Duodenal mucosa (tissue), 2 donors: ENCODE measurements around the gene NCAPG2.

Experiments used
- H3K27ac ChIP-seq: one replicate; pipeline ENCODE4 v1.7.0; 2013; ENCODE audit warnings: low read depth, low read length
- H3K27me3 ChIP-seq, 2 donors: one replicate each; pipeline ENCODE4 v1.7.0; 2013; ENCODE audit warnings: low read length in 2 of 2, control low read depth in 1 of 2; ENCODE audit not compliant: insufficient read depth in 2 of 2, control insufficient read depth in 1 of 2
- H3K36me3 ChIP-seq, 2 donors: one replicate each; pipeline ENCODE4 v1.7.0; 2013; ENCODE audit warnings: low read length in 2 of 2, control low read depth in 1 of 2; ENCODE audit not compliant: insufficient read depth in 2 of 2, control insufficient read depth in 1 of 2
- H3K4me1 ChIP-seq, 2 donors: one replicate each; pipeline ENCODE4 v1.7.0; 2013; ENCODE audit warnings: low read length in 2 of 2, control low read depth in 1 of 2; ENCODE audit not compliant: insufficient read depth in 2 of 2, control insufficient read depth in 1 of 2
- H3K4me3 ChIP-seq, 2 donors: one replicate each; pipeline ENCODE4 v1.7.0; 2013; ENCODE audit warnings: low read length in 2 of 2, low read depth in 1 of 2
- H3K9ac ChIP-seq, 2 donors: one replicate each; pipeline ENCODE4 v1.7.0; 2013; ENCODE audit warnings: low read length in 2 of 2, low read depth in 1 of 2
- H3K9me3 ChIP-seq, 2 donors: one replicate each; pipeline ENCODE4 v1.7.0; 2013; ENCODE audit warnings: low read length in 2 of 2, control low read depth in 1 of 2; ENCODE audit not compliant: control insufficient read depth in 1 of 2

NCAPG2 gene

GRCh38 chr7:158745057-158745715 is 40.6 kb upstream of the NCAPG2 start:
- Histone ChIP-seq H3K4me1 (no peaks in the 10 kb centered on the region), H3K4me3 (no peak overlapping the region), H3K27ac (no peak overlapping the region), H3K9ac (no peak overlapping the region), H3K27me3 (no peaks in the 10 kb centered on the region), H3K9me3 (no peaks in the 10 kb centered on the region), H3K36me3 (peaks cover 42 to 69% of the 10 kb centered on the region in 2 donors)

- peaks cover 38 to 73% of the 10 kb centered on the region in 2 donors for H3K36me3 ChIP-seq
- no peaks in the 10 kb centered on the region for H3K9me3 ChIP-seq
- no peaks in the 10 kb centered on the region for H3K27me3 ChIP-seq
- H3K4me3 ChIP-seq: no peak overlapping the region
- no peak overlapping the region for H3K9ac ChIP-seq
- H3K27ac ChIP-seq: no peak overlapping the region
- H3K4me1 ChIP-seq: no peaks in the 10 kb centered on the region
Measured at GRCh38 chr7:158744070-158744469, 39.5 kb upstream of the NCAPG2 start.

GRCh38 chr7:158743219-158743618 is 38.6 kb upstream of the NCAPG2 start:
- Histone ChIP-seq H3K36me3 (peaks cover 42 to 73% of the 10 kb centered on the region in 2 donors), H3K27ac (no peak overlapping the region), H3K9me3 (no peaks in the 10 kb centered on the region), H3K4me3 (no peak overlapping the region), H3K4me1 (no peaks in the 10 kb centered on the region), H3K9ac (no peak overlapping the region), H3K27me3 (no peaks in the 10 kb centered on the region)

- Histone ChIP-seq H3K27ac (no peak overlapping the region), H3K9ac (no peak overlapping the region), H3K9me3 (no peaks in the 10 kb centered on the region), H3K4me3 (no peak overlapping the region), H3K27me3 (no peaks in the 10 kb centered on the region), H3K36me3 (peaks cover 35 to 70% of the 10 kb centered on the region in 2 donors), H3K4me1 (no peaks in the 10 kb centered on the region)
Measured at GRCh38 chr7:158742065-158742821, 37.6 kb upstream of the NCAPG2 start.

- H3K27me3 ChIP-seq: no peaks in the 10 kb centered on the region
- peaks cover 33 to 70% of the 10 kb centered on the region in 2 donors for H3K36me3 ChIP-seq
- no peaks in the 10 kb centered on the region for H3K4me1 ChIP-seq
- no peak overlapping the region for H3K4me3 ChIP-seq
- H3K9ac ChIP-seq: no peak overlapping the region
- no peak overlapping the region for H3K27ac ChIP-seq
- no peaks in the 10 kb centered on the region for H3K9me3 ChIP-seq
Measured at GRCh38 chr7:158741294-158741666, 36.7 kb upstream of the NCAPG2 start.

GRCh38 chr7:158740657-158741293 is 36.2 kb upstream of the NCAPG2 start:
- Histone ChIP-seq H3K27me3 (no peaks in the 10 kb centered on the region), H3K9ac (no peak overlapping the region), H3K9me3 (no peaks in the 10 kb centered on the region), H3K4me1 (no peaks in the 10 kb centered on the region), H3K4me3 (no peak overlapping the region), H3K27ac (no peak overlapping the region), H3K36me3 (peaks cover 34 to 70% of the 10 kb centered on the region in 2 donors)

GRCh38 chr7:158740013-158740656 is 35.5 kb upstream of the NCAPG2 start:
- H3K4me1 ChIP-seq: no peaks in the 10 kb centered on the region
- no peaks in the 10 kb centered on the region for H3K9me3 ChIP-seq
- H3K27me3 ChIP-seq: no peaks in the 10 kb centered on the region
- no peak overlapping the region for H3K27ac ChIP-seq
- H3K4me3 ChIP-seq: no peak overlapping the region
- H3K9ac ChIP-seq: no peak overlapping the region
- H3K36me3 ChIP-seq: peaks cover 37 to 69% of the 10 kb centered on the region in 2 donors

- Histone ChIP-seq H3K27me3 (no peaks in the 10 kb centered on the region), H3K36me3 (peaks cover 38 to 80% of the 10 kb centered on the region in 2 donors), H3K27ac (no peak overlapping the region), H3K4me3 (no peak overlapping the region), H3K4me1 (no peaks in the 10 kb centered on the region), H3K9me3 (no peaks in the 10 kb centered on the region), H3K9ac (no peak overlapping the region)
Measured at GRCh38 chr7:158738841-158739240, 34.2 kb upstream of the NCAPG2 start.

GRCh38 chr7:158737064-158737695 is 32.6 kb upstream of the NCAPG2 start:
- Histone ChIP-seq H3K27me3 (no peaks in the 10 kb centered on the region), H3K9ac (no peak overlapping the region), H3K4me1 (no peaks in the 10 kb centered on the region), H3K9me3 (no peaks in the 10 kb centered on the region), H3K4me3 (no peak overlapping the region), H3K36me3 (peaks cover 27 to 77% of the 10 kb centered on the region in 2 donors), H3K27ac (no peak overlapping the region)
